Neural progenitor cell (in vitro differentiated cells): Measurements from ENCODE around the gene TES.

Experiments
- EZH2phosphoT487 ChIP-seq: fragments of 200-600 bp; sonication (generic); IDR thresholded peaks from 2 replicates; pipeline ENCODE4 v1.6.1; 2017; ENCODE audit warnings: antibody characterized with exemption
- TF ChIP-seq, protein P1 (sequence below): fragments of 200-600 bp; sonication (generic); IDR thresholded peaks from 2 replicates; pipeline ENCODE4 v1.5.1; 2017; ENCODE audit warnings: antibody characterized with exemption, mild to moderate bottlenecking

DNA sequence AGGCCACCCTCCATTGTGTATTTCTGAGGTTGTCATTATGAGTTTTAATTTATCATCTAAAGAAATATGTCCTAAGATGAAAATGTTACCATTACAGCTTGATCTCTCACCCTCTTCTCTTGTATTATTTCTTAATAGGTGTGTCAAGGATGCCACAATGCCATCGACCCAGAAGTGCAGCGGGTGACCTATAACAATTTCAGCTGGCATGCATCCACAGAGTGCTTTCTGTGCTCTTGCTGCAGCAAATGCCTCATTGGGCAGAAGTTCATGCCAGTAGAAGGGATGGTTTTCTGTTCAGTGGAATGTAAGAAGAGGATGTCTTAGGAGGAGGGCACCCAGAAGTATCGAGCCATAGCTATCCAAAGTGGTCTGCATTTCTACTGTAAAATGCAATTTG is 46.8 kb downstream of the TES start:
- TF ChIP-seq, protein P1, sequence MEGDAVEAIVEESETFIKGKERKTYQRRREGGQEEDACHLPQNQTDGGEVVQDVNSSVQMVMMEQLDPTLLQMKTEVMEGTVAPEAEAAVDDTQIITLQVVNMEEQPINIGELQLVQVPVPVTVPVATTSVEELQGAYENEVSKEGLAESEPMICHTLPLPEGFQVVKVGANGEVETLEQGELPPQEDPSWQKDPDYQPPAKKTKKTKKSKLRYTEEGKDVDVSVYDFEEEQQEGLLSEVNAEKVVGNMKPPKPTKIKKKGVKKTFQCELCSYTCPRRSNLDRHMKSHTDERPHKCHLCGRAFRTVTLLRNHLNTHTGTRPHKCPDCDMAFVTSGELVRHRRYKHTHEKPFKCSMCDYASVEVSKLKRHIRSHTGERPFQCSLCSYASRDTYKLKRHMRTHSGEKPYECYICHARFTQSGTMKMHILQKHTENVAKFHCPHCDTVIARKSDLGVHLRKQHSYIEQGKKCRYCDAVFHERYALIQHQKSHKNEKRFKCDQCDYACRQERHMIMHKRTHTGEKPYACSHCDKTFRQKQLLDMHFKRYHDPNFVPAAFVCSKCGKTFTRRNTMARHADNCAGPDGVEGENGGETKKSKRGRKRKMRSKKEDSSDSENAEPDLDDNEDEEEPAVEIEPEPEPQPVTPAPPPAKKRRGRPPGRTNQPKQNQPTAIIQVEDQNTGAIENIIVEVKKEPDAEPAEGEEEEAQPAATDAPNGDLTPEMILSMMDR, result no peak
- TF ChIP-seq EZH2phosphoT487, result no peak
